ENCODE data around the gene N4BP2L2.

GRCh38 chr13:32408296-32409000 lies 130.1 kb downstream of the N4BP2L2 start:
- no peak for TF ChIP-seq POLR2A (IDR thresholded peaks at IDR 0.05)
- TF ChIP-seq CTCF (IDR thresholded peaks at IDR 0.05) = no peak
